Osteoblast (primary cell): ENCODE data around the gene MSRB2. TPM values are rescaled to one million over a fixed set of nuclear protein-coding genes. Genes with fewer than 3 reads are reported as not detected.

ENCODE experiments used
- DNase-seq: peaks from one replicate; pipeline ENCODE4 v3.0.0; 2011; ENCODE audit warnings: low spot score, mixed read lengths; ENCODE audit not compliant: insufficient read length; ENCODE audit errors: missing footprints
- H2AFZ ChIP-seq: 2 replicates; pipeline ENCODE4 v1.6.0; 2011; ENCODE audit warnings: mild to moderate bottlenecking, low read length
- H3K27ac ChIP-seq: 2 replicates; pipeline ENCODE4 v1.5.1; 2011; ENCODE audit warnings: mild to moderate bottlenecking, low read depth, low read length, moderate library complexity
- H3K27me3 ChIP-seq: 2 replicates; pipeline ENCODE4 v1.6.0; 2012; ENCODE audit warnings: mild to moderate bottlenecking, control low read depth, inconsistent platforms, low read length, moderate library complexity; ENCODE audit not compliant: insufficient read depth
- H3K36me3 ChIP-seq: 2 replicates; pipeline ENCODE4 v1.5.1; 2011; ENCODE audit warnings: mild to moderate bottlenecking, low read length, control low read depth, moderate library complexity; ENCODE audit not compliant: insufficient read depth
- H3K4me1 ChIP-seq: 2 replicates; pipeline ENCODE4 v1.5.1; 2011; ENCODE audit warnings: mild to moderate bottlenecking, low read length, control low read depth, moderate library complexity; ENCODE audit not compliant: insufficient read depth
- H3K4me2 ChIP-seq: 2 replicates; pipeline ENCODE4 v1.6.0; 2011; ENCODE audit warnings: mild to moderate bottlenecking, low read length; ENCODE audit not compliant: insufficient read depth
- H3K4me3 ChIP-seq: fragments of 200-600 bp; sonication (generic); 3 replicates; pipeline ENCODE4 v1.5.1; 2012; ENCODE audit warnings: mild to moderate bottlenecking, low read length, inconsistent platforms; ENCODE audit not compliant: insufficient read depth
- H3K79me2 ChIP-seq: 2 replicates; pipeline ENCODE4 v1.6.0; 2012; ENCODE audit warnings: mild to moderate bottlenecking, low read length, control low read depth, inconsistent platforms; ENCODE audit not compliant: insufficient read depth
- H3K9me3 ChIP-seq: 2 replicates; pipeline ENCODE4 v1.5.1; 2011; ENCODE audit warnings: low read depth, low read length, control low read depth
- H4K20me1 ChIP-seq: 2 replicates; pipeline ENCODE4 v1.6.0; 2012; ENCODE audit warnings: mild to moderate bottlenecking, low read length, control low read depth; ENCODE audit not compliant: insufficient read depth
- total RNA-seq: library from RNA; depleted of rRNA; stranded (reverse); fragments of >200 nt; gene quantifications from 2 replicates; pipeline ENCODE4 v1.2.3, GENCODE V29; 2012
- TF ChIP-seq, protein P1 (sequence below): IDR thresholded peaks from 2 replicates; pipeline ENCODE4 v1.5.1; 2011; ENCODE audit warnings: mild to moderate bottlenecking, low read depth, low read length, moderate library complexity; ENCODE audit errors: extremely low read depth

The MSRB2 gene
- total RNA-seq, 1 donor = 6.9 TPM

- Histone ChIP-seq H3K4me3 (no peak overlapping the region), H3K36me3 (peaks cover 27% of the 10 kb centered on the region), H3K27me3 (no peaks in the 10 kb centered on the region), H2AFZ (no peak overlapping the region), H3K79me2 (no peaks in the 10 kb centered on the region), H3K27ac (no peak overlapping the region), H3K4me2 (no peak overlapping the region), H3K4me1 (no peaks in the 10 kb centered on the region), H4K20me1 (no peaks in the 10 kb centered on the region), H3K9me3 (no peaks in the 10 kb centered on the region)
- no peak for DNase-seq
- TF ChIP-seq, protein P1, sequence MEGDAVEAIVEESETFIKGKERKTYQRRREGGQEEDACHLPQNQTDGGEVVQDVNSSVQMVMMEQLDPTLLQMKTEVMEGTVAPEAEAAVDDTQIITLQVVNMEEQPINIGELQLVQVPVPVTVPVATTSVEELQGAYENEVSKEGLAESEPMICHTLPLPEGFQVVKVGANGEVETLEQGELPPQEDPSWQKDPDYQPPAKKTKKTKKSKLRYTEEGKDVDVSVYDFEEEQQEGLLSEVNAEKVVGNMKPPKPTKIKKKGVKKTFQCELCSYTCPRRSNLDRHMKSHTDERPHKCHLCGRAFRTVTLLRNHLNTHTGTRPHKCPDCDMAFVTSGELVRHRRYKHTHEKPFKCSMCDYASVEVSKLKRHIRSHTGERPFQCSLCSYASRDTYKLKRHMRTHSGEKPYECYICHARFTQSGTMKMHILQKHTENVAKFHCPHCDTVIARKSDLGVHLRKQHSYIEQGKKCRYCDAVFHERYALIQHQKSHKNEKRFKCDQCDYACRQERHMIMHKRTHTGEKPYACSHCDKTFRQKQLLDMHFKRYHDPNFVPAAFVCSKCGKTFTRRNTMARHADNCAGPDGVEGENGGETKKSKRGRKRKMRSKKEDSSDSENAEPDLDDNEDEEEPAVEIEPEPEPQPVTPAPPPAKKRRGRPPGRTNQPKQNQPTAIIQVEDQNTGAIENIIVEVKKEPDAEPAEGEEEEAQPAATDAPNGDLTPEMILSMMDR = no peak
Observed at GRCh38 chr10:23116486-23117205, 21.3 kb downstream of the MSRB2 start.

GRCh38 chr10:23120001-23120934 is 24.9 kb downstream of the MSRB2 start:
- Histone ChIP-seq H3K36me3 (peaks cover 19% of the 10 kb centered on the region), H3K79me2 (no peaks in the 10 kb centered on the region), H3K4me2 (no peak overlapping the region), H3K27ac (no peak overlapping the region), H4K20me1 (no peaks in the 10 kb centered on the region), H3K4me3 (no peak overlapping the region), H3K4me1 (no peaks in the 10 kb centered on the region), H3K27me3 (no peaks in the 10 kb centered on the region), H2AFZ (no peak overlapping the region), H3K9me3 (no peaks in the 10 kb centered on the region)
- peak; percentile 14 for DNase-seq
- TF ChIP-seq, protein P1 = no peak

GRCh38 chr10:23121135-23121534 is 25.8 kb downstream of the MSRB2 start:
- TF ChIP-seq, protein P1 = no peak

DNA sequence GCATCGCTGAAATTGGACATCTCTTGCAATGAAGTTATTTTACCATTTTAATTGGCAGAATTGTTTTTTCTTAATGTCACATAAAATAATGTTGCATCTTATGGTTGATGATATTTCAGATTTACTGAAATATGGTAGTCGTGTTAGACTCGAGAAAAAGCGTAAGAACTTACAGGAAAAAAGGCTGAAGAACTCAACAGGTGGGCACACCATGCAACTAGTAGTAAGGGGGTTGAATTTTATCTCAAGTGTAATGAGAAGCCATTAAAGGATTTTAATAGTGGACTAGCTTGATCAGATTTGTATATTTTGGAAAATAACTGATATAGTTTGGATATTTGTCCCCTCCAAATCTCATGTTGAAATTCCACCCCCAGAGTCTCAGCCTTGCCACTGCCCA is 41.1 kb downstream of the MSRB2 start:
- no peak for DNase-seq
- H3K4me2 ChIP-seq = no peak overlapping the region
- no peak overlapping the region for H3K4me3 ChIP-seq
- H3K36me3 ChIP-seq = no peaks in the 10 kb centered on the region
- no peaks in the 10 kb centered on the region for H3K79me2 ChIP-seq
- H3K27ac ChIP-seq = no peak overlapping the region
- H2AFZ ChIP-seq = no peak overlapping the region
- no peaks in the 10 kb centered on the region for H3K27me3 ChIP-seq
- no peaks in the 10 kb centered on the region for H3K9me3 ChIP-seq
- no peaks in the 10 kb centered on the region for H4K20me1 ChIP-seq
- TF ChIP-seq, protein P1 = no peak
- no peaks in the 10 kb centered on the region for H3K4me1 ChIP-seq

More at GRCh38 chr10:23121135-23121534, 25.8 kb downstream of the MSRB2 start:
- no peak overlapping the region for H3K4me3 ChIP-seq
- peaks cover 19% of the 10 kb centered on the region for H3K36me3 ChIP-seq
- no peak overlapping the region for H2AFZ ChIP-seq
- H3K4me1 ChIP-seq = no peaks in the 10 kb centered on the region
- H3K4me2 ChIP-seq = no peak overlapping the region
- H3K9me3 ChIP-seq = no peaks in the 10 kb centered on the region
- no peaks in the 10 kb centered on the region for H3K79me2 ChIP-seq
- H3K27me3 ChIP-seq = no peaks in the 10 kb centered on the region
- no peaks in the 10 kb centered on the region for H4K20me1 ChIP-seq
- no peak for DNase-seq
- no peak overlapping the region for H3K27ac ChIP-seq
